CD14-positive monocyte (primary cell): ENCODE measurements around the gene LPGAT1. TPM values are rescaled to one million over a fixed set of nuclear protein-coding genes. Genes with fewer than 3 reads are reported as not detected.

Experiments used
- DNase-seq, 3 donors: peaks; one replicate each; pipeline ENCODE4 v3.0.0-alpha.2; 2011 to 2022
- H2AFZ ChIP-seq: 2 replicates; pipeline ENCODE4 v1.6.0; 2012; ENCODE audit warnings: mild to moderate bottlenecking, low read depth, low read length, inconsistent platforms; ENCODE audit not compliant: insufficient read depth, poor library complexity, severe bottlenecking
- H3K27ac ChIP-seq, 2 donors: 1 replicate in 1 of 2; 2 replicates in 1 of 2; pipeline ENCODE4 v1.5.1; 2012 to 2013; ENCODE audit warnings: low read length in 2 of 2, control low read depth in 1 of 2, inconsistent platforms in 1 of 2, low read depth in 1 of 2, mild to moderate bottlenecking in 1 of 2
- H3K27me3 ChIP-seq, 2 donors: one replicate each; pipeline versions ENCODE4 v1.6.0 to v1.6.1; 2011 to 2013; ENCODE audit warnings: low read length in 2 of 2; ENCODE audit not compliant: control insufficient read depth in 2 of 2, insufficient read depth in 2 of 2
- H3K36me3 ChIP-seq, 2 donors: replicated peaks in 1 of 2; 1 replicate in 1 of 2; 2 replicates in 1 of 2; pipeline versions ENCODE4 v1.5.1 to v1.6.1; 2012 to 2013; ENCODE audit warnings: low read length in 2 of 2, control low read depth in 1 of 2, inconsistent platforms in 1 of 2, mild to moderate bottlenecking in 1 of 2; ENCODE audit not compliant: insufficient read depth in 2 of 2, control insufficient read depth in 1 of 2
- H3K4me1 ChIP-seq, 2 donors: 1 replicate in 1 of 2; 2 replicates in 1 of 2; pipeline versions ENCODE4 v1.5.1 to v1.6.1; 2012 to 2013; ENCODE audit warnings: low read length in 2 of 2, control low read depth in 1 of 2, inconsistent platforms in 1 of 2, mild to moderate bottlenecking in 1 of 2, moderate library complexity in 1 of 2; ENCODE audit not compliant: insufficient read depth in 2 of 2, control insufficient read depth in 1 of 2
- H3K4me2 ChIP-seq: replicated peaks from 2 replicates; pipeline ENCODE3; 2012; ENCODE audit warnings: low read length, moderate library complexity, mild to moderate bottlenecking; ENCODE audit not compliant: poor library complexity, severe bottlenecking; ENCODE audit errors: extremely low read depth
- H3K4me3 ChIP-seq, 3 experiments: fragments of 200-600 bp in 1 of 3; sonication (generic) in 1 of 3; replicated peaks in 1 of 3; 1 replicate in 2 of 3; 2 replicates in 1 of 3; pipeline ENCODE4 v1.5.1; 2011 to 2013; ENCODE audit warnings: low read length in 3 of 3, mild to moderate bottlenecking in 3 of 3, control low read depth in 2 of 3, low read depth in 2 of 3, inconsistent platforms in 1 of 3, moderate library complexity in 1 of 3
- H3K79me2 ChIP-seq: 2 replicates; pipeline ENCODE4 v1.6.0; 2012; ENCODE audit warnings: mild to moderate bottlenecking, control low read depth, inconsistent platforms, low read length, moderate library complexity; ENCODE audit not compliant: insufficient read depth
- H3K9ac ChIP-seq: 2 replicates; pipeline ENCODE4 v1.6.0; 2017; ENCODE audit warnings: low read length, mild to moderate bottlenecking; ENCODE audit not compliant: insufficient read depth, poor library complexity, severe bottlenecking
- H3K9me3 ChIP-seq, 2 donors: replicated peaks in 1 of 2; 1 replicate in 1 of 2; 2 replicates in 1 of 2; pipeline versions ENCODE4 v1.5.1 to v1.6.1; 2012 to 2013; ENCODE audit warnings: low read length in 2 of 2, control low read depth in 1 of 2; ENCODE audit not compliant: control insufficient read depth in 1 of 2, insufficient read depth in 1 of 2
- H4K20me1 ChIP-seq: 2 replicates; pipeline ENCODE4 v1.6.0; 2012; ENCODE audit warnings: mild to moderate bottlenecking, low read length, control low read depth, moderate library complexity; ENCODE audit not compliant: insufficient read depth
- H3K27ac Mint-ChIP-seq, 7 donors: one replicate each; pipeline ENCODE4 v1.8.0; 2020; ENCODE audit warnings: mild to moderate bottlenecking in 7 of 7, mixed read lengths in 7 of 7, moderate library complexity in 6 of 7, inconsistent platforms in 2 of 7
- H3K27me3 Mint-ChIP-seq, 3 donors: one replicate each; pipeline ENCODE4 v1.8.0; 2021 to 2022; ENCODE audit warnings: low read depth in 3 of 3, mild to moderate bottlenecking in 3 of 3, mixed read lengths in 3 of 3, moderate library complexity in 3 of 3, inconsistent platforms in 1 of 3
- H3K36me3 Mint-ChIP-seq, 2 donors: one replicate each; pipeline ENCODE4 v1.8.0; 2020; ENCODE audit warnings: mixed read lengths in 2 of 2, inconsistent platforms in 1 of 2, mild to moderate bottlenecking in 1 of 2
- H3K4me1 Mint-ChIP-seq: one replicate; pipeline ENCODE4 v1.8.0; 2020; ENCODE audit warnings: mild to moderate bottlenecking, mixed read lengths
- H3K4me3 Mint-ChIP-seq, 2 donors: one replicate each; pipeline ENCODE4 v1.8.0; 2020; ENCODE audit warnings: mild to moderate bottlenecking in 2 of 2, mixed read lengths in 2 of 2, moderate library complexity in 1 of 2
- H3K9me3 Mint-ChIP-seq, 7 donors: one replicate each; pipeline ENCODE4 v1.8.0; 2020 to 2022; ENCODE audit warnings: mixed read lengths in 7 of 7, mild to moderate bottlenecking in 6 of 7, moderate library complexity in 6 of 7, inconsistent platforms in 2 of 7
- WGBS: methylation state at CpG from one replicate; pipeline ENCODE4 v1.1.5; 2013; ENCODE audit warnings: missing lambda C conversion rate; ENCODE audit not compliant: insufficient coverage; 5-methylcytosine and 5-hydroxymethylcytosine counted together
- intact Hi-C, 2 donors: fragments of 100-400 bp; cut with micrococcal nuclease; formaldehyde crosslinking; loops; one replicate each; pipeline versions ENCODE4 v1.15.0 to v1.15.1; 2023
- polyA plus RNA-seq, 3 donors: library from polyadenylated mRNA; depleted of rRNA in 1 of 3; unstranded in 2 of 3; stranded (reverse) in 1 of 3; fragments of 300-500 nt in 2 of 3; fragments of >200 nt in 1 of 3; fragmentation: Illumina TruSeq in 2 of 3; gene quantifications; 1 replicate in 2 of 3; 2 replicates in 1 of 3; pipeline ENCODE4 v1.2.3, GENCODE V29; 2012 to 2021
- TF ChIP-seq, protein P1 (sequence below): fragments of 200-600 bp; IDR thresholded peaks from one replicate; pipeline ENCODE4 v1.8.0; 2022; ENCODE audit warnings: antibody characterized with exemption, mild to moderate bottlenecking

The LPGAT1 gene
- polyA plus RNA-seq, 3 donors = 19.5 to 52.1 (median 40.2) TPM

DNA sequence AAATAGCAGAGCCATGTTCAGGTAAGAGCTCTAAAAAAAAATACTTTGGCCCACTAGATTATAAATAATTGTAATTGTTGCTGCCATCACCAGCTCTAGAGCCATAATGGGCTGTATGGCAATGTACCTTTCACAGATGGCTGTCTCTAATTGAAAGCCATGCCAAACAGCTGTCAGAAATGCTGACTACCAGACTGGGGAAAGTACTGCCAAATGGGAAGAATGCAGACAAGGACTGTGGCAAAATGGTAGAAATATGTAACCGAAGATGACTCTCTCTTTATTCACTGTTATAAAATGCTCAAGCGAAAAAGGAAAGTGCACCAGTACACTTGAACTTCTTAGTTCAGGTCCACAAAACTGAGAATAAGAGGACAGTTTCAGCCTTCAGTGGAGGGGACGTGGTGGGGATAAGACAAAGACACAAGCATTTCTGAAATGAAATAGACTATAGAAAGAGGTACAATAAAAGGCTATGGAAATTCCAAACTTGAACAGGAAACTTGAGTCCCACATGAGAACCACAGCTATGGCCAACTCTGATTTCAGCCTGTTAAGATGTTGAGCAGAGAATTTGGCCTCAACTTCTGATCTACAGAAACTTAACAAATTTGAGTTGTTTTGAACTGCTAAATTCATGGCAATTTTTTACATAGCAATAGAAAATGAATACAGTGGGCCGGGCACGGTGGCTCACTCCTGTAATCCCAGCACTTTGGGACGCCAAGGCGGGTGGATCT, 46.5 kb upstream of the LPGAT1 start:
- no peaks in the 10 kb centered on the region for H4K20me1 ChIP-seq
- H3K4me1 ChIP-seq = no peaks in the 10 kb centered on the region
- Mint-ChIP-seq H3K36me3 (no peaks in the 10 kb centered on the region), H3K4me1 (no peaks in the 10 kb centered on the region), H3K27me3 (peaks cover 0 to 2% (median 1%) of the 10 kb centered on the region in 3 donors), H3K27ac (no peak overlapping the region), H3K9me3 (peaks cover 0 to 10% (median 4%) of the 10 kb centered on the region in 7 donors), H3K4me3 (no peak overlapping the region)
- 91% methylated on average over 4 of the region's 7 CpGs for WGBS
- H2AFZ ChIP-seq = no peak overlapping the region
- no peak overlapping the region for H3K4me2 ChIP-seq
- H3K27me3 ChIP-seq = no peaks in the 10 kb centered on the region
- no peaks in the 10 kb centered on the region for H3K79me2 ChIP-seq
- DNase-seq = no peak
- intact Hi-C loops = no loop called here
- TF ChIP-seq, protein P1, sequence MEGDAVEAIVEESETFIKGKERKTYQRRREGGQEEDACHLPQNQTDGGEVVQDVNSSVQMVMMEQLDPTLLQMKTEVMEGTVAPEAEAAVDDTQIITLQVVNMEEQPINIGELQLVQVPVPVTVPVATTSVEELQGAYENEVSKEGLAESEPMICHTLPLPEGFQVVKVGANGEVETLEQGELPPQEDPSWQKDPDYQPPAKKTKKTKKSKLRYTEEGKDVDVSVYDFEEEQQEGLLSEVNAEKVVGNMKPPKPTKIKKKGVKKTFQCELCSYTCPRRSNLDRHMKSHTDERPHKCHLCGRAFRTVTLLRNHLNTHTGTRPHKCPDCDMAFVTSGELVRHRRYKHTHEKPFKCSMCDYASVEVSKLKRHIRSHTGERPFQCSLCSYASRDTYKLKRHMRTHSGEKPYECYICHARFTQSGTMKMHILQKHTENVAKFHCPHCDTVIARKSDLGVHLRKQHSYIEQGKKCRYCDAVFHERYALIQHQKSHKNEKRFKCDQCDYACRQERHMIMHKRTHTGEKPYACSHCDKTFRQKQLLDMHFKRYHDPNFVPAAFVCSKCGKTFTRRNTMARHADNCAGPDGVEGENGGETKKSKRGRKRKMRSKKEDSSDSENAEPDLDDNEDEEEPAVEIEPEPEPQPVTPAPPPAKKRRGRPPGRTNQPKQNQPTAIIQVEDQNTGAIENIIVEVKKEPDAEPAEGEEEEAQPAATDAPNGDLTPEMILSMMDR = no peak
- H3K4me3 ChIP-seq = no peak overlapping the region
- H3K36me3 ChIP-seq = no peaks in the 10 kb centered on the region
- no peak overlapping the region for H3K27ac ChIP-seq
- H3K9me3 ChIP-seq = no peaks in the 10 kb centered on the region
- H3K9ac ChIP-seq = no peak overlapping the region

DNA sequence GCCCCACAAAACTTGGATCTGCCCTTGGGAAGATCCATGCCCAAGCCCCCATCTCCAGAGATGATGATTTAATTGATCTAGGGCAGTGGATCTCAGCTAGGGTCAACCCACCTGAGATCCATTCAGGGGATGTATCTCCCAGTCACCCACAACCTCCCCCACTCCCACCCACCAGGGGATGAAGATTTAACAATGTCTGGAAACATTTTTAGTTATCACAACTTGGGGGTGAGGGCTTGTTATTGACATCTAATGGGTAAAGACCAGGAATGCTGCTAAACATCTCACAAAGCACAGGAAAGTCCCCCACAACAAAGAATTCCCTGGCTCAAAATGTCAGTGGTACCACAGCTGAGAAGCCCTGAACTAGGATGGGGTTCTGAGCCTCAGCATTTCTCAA, 45.0 kb upstream of the LPGAT1 start:
- H3K27ac Mint-ChIP-seq = no peak overlapping the region
- Histone ChIP-seq H3K79me2 (no peaks in the 10 kb centered on the region), H3K4me1 (no peaks in the 10 kb centered on the region), H2AFZ (no peak overlapping the region), H3K9ac (no peak overlapping the region), H3K4me2 (no peak overlapping the region), H3K4me3 (no peak overlapping the region), H3K36me3 (no peaks in the 10 kb centered on the region), H3K9me3 (no peaks in the 10 kb centered on the region), H4K20me1 (no peaks in the 10 kb centered on the region), H3K27ac (no peak overlapping the region), H3K27me3 (no peaks in the 10 kb centered on the region)
- H3K9me3 Mint-ChIP-seq = peaks cover 0 to 10% (median 2%) of the 10 kb centered on the region in 7 donors
- no peaks in the 10 kb centered on the region for H3K4me1 Mint-ChIP-seq
- intact Hi-C loops = no loop called here
- peaks cover 0 to 2% (median 1%) of the 10 kb centered on the region in 3 donors for H3K27me3 Mint-ChIP-seq
- no peak overlapping the region for H3K4me3 Mint-ChIP-seq
- no peaks in the 10 kb centered on the region for H3K36me3 Mint-ChIP-seq
- no peak for DNase-seq
- TF ChIP-seq, protein P1 = no peak
